Endothelial cell (in vitro differentiated cells): ENCODE measurements around the gene RPS14. TPM values are rescaled to one million over a fixed set of nuclear protein-coding genes. Genes with fewer than 3 reads are reported as not detected.

Experiments used
- DNase-seq: peaks from one replicate; pipeline ENCODE4 v3.0.0; 2021; ENCODE audit warnings: low spot score
- H3K27ac Mint-ChIP-seq: one replicate; pipeline ENCODE4 v1.8.0; 2021; ENCODE audit warnings: mixed read lengths, inconsistent platforms; ENCODE audit not compliant: unreplicated experiment
- H3K27me3 Mint-ChIP-seq: one replicate; pipeline ENCODE4 v1.8.0; 2021; ENCODE audit warnings: mild to moderate bottlenecking, moderate library complexity, mixed read lengths, inconsistent platforms; ENCODE audit not compliant: unreplicated experiment
- H3K36me3 Mint-ChIP-seq: one replicate; pipeline ENCODE4 v1.8.0; 2021; ENCODE audit warnings: mild to moderate bottlenecking, low read depth, mixed read lengths, inconsistent platforms; ENCODE audit not compliant: unreplicated experiment
- H3K4me1 Mint-ChIP-seq: one replicate; pipeline ENCODE4 v1.8.0; 2021; ENCODE audit warnings: mild to moderate bottlenecking, mixed read lengths, inconsistent platforms; ENCODE audit not compliant: unreplicated experiment
- H3K4me3 Mint-ChIP-seq: one replicate; pipeline ENCODE4 v1.8.0; 2021; ENCODE audit warnings: mild to moderate bottlenecking, mixed read lengths, inconsistent platforms; ENCODE audit not compliant: unreplicated experiment
- H3K9me3 Mint-ChIP-seq: one replicate; pipeline ENCODE4 v1.8.0; 2021; ENCODE audit warnings: mixed read lengths, inconsistent platforms; ENCODE audit not compliant: unreplicated experiment
- CTCF ChIP-seq: fragments of 200-600 bp; sonication (generic); IDR thresholded peaks from one replicate; pipeline ENCODE4 v1.5.0; 2021; ENCODE audit warnings: antibody characterized with exemption; ENCODE audit not compliant: unreplicated experiment
- total RNA-seq: library from RNA; stranded (reverse); fragmentation: NEBNext Ultra II Directional; extraction: Animal tissue kit (Norgen Biotek cat#: 25700); gene quantifications from one replicate; pipeline ENCODE4 v1.2.1, GENCODE V29; 2021; ENCODE audit not compliant: unreplicated experiment

RPS14 gene
- total RNA-seq, 1 donor from 2014 or later, result 2,784 TPM

- H3K9me3 Mint-ChIP-seq, result no peaks in the 10 kb centered on the region
- no peak for TF ChIP-seq CTCF
- H3K4me1 Mint-ChIP-seq, result peaks cover 27% of the 10 kb centered on the region
- no peak for DNase-seq
- H3K36me3 Mint-ChIP-seq, result peaks cover 32% of the 10 kb centered on the region
- peak overlapping the region; percentile 57 for H3K4me3 Mint-ChIP-seq
- peak overlapping the region; percentile 49 for H3K27ac Mint-ChIP-seq
- peaks cover 10% of the 10 kb centered on the region for H3K27me3 Mint-ChIP-seq
These were observed 47.9 kb downstream of the RPS14 start for GRCh38 chr5:150401376-150402228.

GRCh38 chr5:150401076-150401375 lies 48.5 kb downstream of the RPS14 start:
- Mint-ChIP-seq H3K27me3 (peaks cover 9% of the 10 kb centered on the region), H3K27ac (no peak overlapping the region), H3K4me3 (peak overlapping the region; percentile 57), H3K36me3 (peaks cover 36% of the 10 kb centered on the region), H3K9me3 (no peaks in the 10 kb centered on the region), H3K4me1 (peaks cover 27% of the 10 kb centered on the region)
- no peak for DNase-seq
- no peak for TF ChIP-seq CTCF

- DNase-seq, result no peak
- no peaks in the 10 kb centered on the region for H3K9me3 Mint-ChIP-seq
- peaks cover 27% of the 10 kb centered on the region for H3K4me1 Mint-ChIP-seq
- peaks cover 9% of the 10 kb centered on the region for H3K27me3 Mint-ChIP-seq
- H3K4me3 Mint-ChIP-seq, result no peak overlapping the region
- TF ChIP-seq CTCF, result no peak
- peaks cover 41% of the 10 kb centered on the region for H3K36me3 Mint-ChIP-seq
- peak overlapping the region; percentile 72 for H3K27ac Mint-ChIP-seq
These were observed 49.0 kb downstream of the RPS14 start for GRCh38 chr5:150400316-150401075.

GRCh38 chr5:150399524-150400211 lies 49.9 kb downstream of the RPS14 start:
- no peak for DNase-seq
- Mint-ChIP-seq H3K9me3 (no peaks in the 10 kb centered on the region), H3K4me3 (no peak overlapping the region), H3K4me1 (peaks cover 27% of the 10 kb centered on the region), H3K27me3 (peaks cover 10% of the 10 kb centered on the region), H3K27ac (no peak overlapping the region), H3K36me3 (peaks cover 44% of the 10 kb centered on the region)
- no peak for TF ChIP-seq CTCF
